CD14-positive monocyte (primary cell): ENCODE data around the gene PCDH19. TPM values are rescaled to one million over a fixed set of nuclear protein-coding genes. Genes with fewer than 3 reads are reported as not detected.
A peak's percentile ranks its signal among the peaks of the same experiment; 100 is the strongest.

Experiments used
- DNase-seq, 3 donors: peaks; one replicate each; pipeline ENCODE4 v3.0.0-alpha.2; 2011 to 2022
- H2AFZ ChIP-seq: 2 replicates; pipeline ENCODE4 v1.6.0; 2012; ENCODE audit warnings: mild to moderate bottlenecking, low read depth, low read length, inconsistent platforms; ENCODE audit not compliant: insufficient read depth, poor library complexity, severe bottlenecking
- H3K27ac ChIP-seq, 2 donors: 1 replicate in 1 of 2; 2 replicates in 1 of 2; pipeline ENCODE4 v1.5.1; 2012 to 2013; ENCODE audit warnings: low read length in 2 of 2, control low read depth in 1 of 2, inconsistent platforms in 1 of 2, low read depth in 1 of 2, mild to moderate bottlenecking in 1 of 2
- H3K27me3 ChIP-seq, 2 donors: one replicate each; pipeline versions ENCODE4 v1.6.0 to v1.6.1; 2011 to 2013; ENCODE audit warnings: low read length in 2 of 2; ENCODE audit not compliant: control insufficient read depth in 2 of 2, insufficient read depth in 2 of 2
- H3K36me3 ChIP-seq, 2 donors: replicated peaks in 1 of 2; 1 replicate in 1 of 2; 2 replicates in 1 of 2; pipeline versions ENCODE4 v1.5.1 to v1.6.1; 2012 to 2013; ENCODE audit warnings: low read length in 2 of 2, control low read depth in 1 of 2, inconsistent platforms in 1 of 2, mild to moderate bottlenecking in 1 of 2; ENCODE audit not compliant: insufficient read depth in 2 of 2, control insufficient read depth in 1 of 2
- H3K4me1 ChIP-seq, 2 donors: 1 replicate in 1 of 2; 2 replicates in 1 of 2; pipeline versions ENCODE4 v1.5.1 to v1.6.1; 2012 to 2013; ENCODE audit warnings: low read length in 2 of 2, control low read depth in 1 of 2, inconsistent platforms in 1 of 2, mild to moderate bottlenecking in 1 of 2, moderate library complexity in 1 of 2; ENCODE audit not compliant: insufficient read depth in 2 of 2, control insufficient read depth in 1 of 2
- H3K4me2 ChIP-seq: replicated peaks from 2 replicates; pipeline ENCODE3; 2012; ENCODE audit warnings: low read length, moderate library complexity, mild to moderate bottlenecking; ENCODE audit not compliant: poor library complexity, severe bottlenecking; ENCODE audit errors: extremely low read depth
- H3K4me3 ChIP-seq, 3 experiments: fragments of 200-600 bp in 1 of 3; sonication (generic) in 1 of 3; replicated peaks in 1 of 3; 1 replicate in 2 of 3; 2 replicates in 1 of 3; pipeline ENCODE4 v1.5.1; 2011 to 2013; ENCODE audit warnings: low read length in 3 of 3, mild to moderate bottlenecking in 3 of 3, control low read depth in 2 of 3, low read depth in 2 of 3, inconsistent platforms in 1 of 3, moderate library complexity in 1 of 3
- H3K79me2 ChIP-seq: 2 replicates; pipeline ENCODE4 v1.6.0; 2012; ENCODE audit warnings: mild to moderate bottlenecking, control low read depth, inconsistent platforms, low read length, moderate library complexity; ENCODE audit not compliant: insufficient read depth
- H3K9ac ChIP-seq: 2 replicates; pipeline ENCODE4 v1.6.0; 2017; ENCODE audit warnings: low read length, mild to moderate bottlenecking; ENCODE audit not compliant: insufficient read depth, poor library complexity, severe bottlenecking
- H3K9me3 ChIP-seq, 2 donors: replicated peaks in 1 of 2; 1 replicate in 1 of 2; 2 replicates in 1 of 2; pipeline versions ENCODE4 v1.5.1 to v1.6.1; 2012 to 2013; ENCODE audit warnings: low read length in 2 of 2, control low read depth in 1 of 2; ENCODE audit not compliant: control insufficient read depth in 1 of 2, insufficient read depth in 1 of 2
- H4K20me1 ChIP-seq: 2 replicates; pipeline ENCODE4 v1.6.0; 2012; ENCODE audit warnings: mild to moderate bottlenecking, low read length, control low read depth, moderate library complexity; ENCODE audit not compliant: insufficient read depth
- H3K27ac Mint-ChIP-seq, 7 donors: one replicate each; pipeline ENCODE4 v1.8.0; 2020; ENCODE audit warnings: mild to moderate bottlenecking in 7 of 7, mixed read lengths in 7 of 7, moderate library complexity in 6 of 7, inconsistent platforms in 2 of 7
- H3K27me3 Mint-ChIP-seq, 3 donors: one replicate each; pipeline ENCODE4 v1.8.0; 2021 to 2022; ENCODE audit warnings: low read depth in 3 of 3, mild to moderate bottlenecking in 3 of 3, mixed read lengths in 3 of 3, moderate library complexity in 3 of 3, inconsistent platforms in 1 of 3
- H3K36me3 Mint-ChIP-seq, 2 donors: one replicate each; pipeline ENCODE4 v1.8.0; 2020; ENCODE audit warnings: mixed read lengths in 2 of 2, inconsistent platforms in 1 of 2, mild to moderate bottlenecking in 1 of 2
- H3K4me1 Mint-ChIP-seq: one replicate; pipeline ENCODE4 v1.8.0; 2020; ENCODE audit warnings: mild to moderate bottlenecking, mixed read lengths
- H3K4me3 Mint-ChIP-seq, 2 donors: one replicate each; pipeline ENCODE4 v1.8.0; 2020; ENCODE audit warnings: mild to moderate bottlenecking in 2 of 2, mixed read lengths in 2 of 2, moderate library complexity in 1 of 2
- H3K9me3 Mint-ChIP-seq, 7 donors: one replicate each; pipeline ENCODE4 v1.8.0; 2020 to 2022; ENCODE audit warnings: mixed read lengths in 7 of 7, mild to moderate bottlenecking in 6 of 7, moderate library complexity in 6 of 7, inconsistent platforms in 2 of 7
- WGBS: methylation state at CpG from one replicate; pipeline ENCODE4 v1.1.5; 2013; ENCODE audit warnings: missing lambda C conversion rate; ENCODE audit not compliant: insufficient coverage; 5-methylcytosine and 5-hydroxymethylcytosine counted together
- intact Hi-C, 2 donors: fragments of 100-400 bp; cut with micrococcal nuclease; formaldehyde crosslinking; loops; one replicate each; pipeline versions ENCODE4 v1.15.0 to v1.15.1; 2023
- polyA plus RNA-seq, 3 donors: library from polyadenylated mRNA; depleted of rRNA in 1 of 3; unstranded in 2 of 3; stranded (reverse) in 1 of 3; fragments of 300-500 nt in 2 of 3; fragments of >200 nt in 1 of 3; fragmentation: Illumina TruSeq in 2 of 3; gene quantifications; 1 replicate in 2 of 3; 2 replicates in 1 of 3; pipeline ENCODE4 v1.2.3, GENCODE V29; 2012 to 2021
- TF ChIP-seq, protein P1 (sequence below): fragments of 200-600 bp; IDR thresholded peaks from one replicate; pipeline ENCODE4 v1.8.0; 2022; ENCODE audit warnings: antibody characterized with exemption, mild to moderate bottlenecking

The PCDH19 gene
- polyA plus RNA-seq, 3 donors = not detected

DNA sequence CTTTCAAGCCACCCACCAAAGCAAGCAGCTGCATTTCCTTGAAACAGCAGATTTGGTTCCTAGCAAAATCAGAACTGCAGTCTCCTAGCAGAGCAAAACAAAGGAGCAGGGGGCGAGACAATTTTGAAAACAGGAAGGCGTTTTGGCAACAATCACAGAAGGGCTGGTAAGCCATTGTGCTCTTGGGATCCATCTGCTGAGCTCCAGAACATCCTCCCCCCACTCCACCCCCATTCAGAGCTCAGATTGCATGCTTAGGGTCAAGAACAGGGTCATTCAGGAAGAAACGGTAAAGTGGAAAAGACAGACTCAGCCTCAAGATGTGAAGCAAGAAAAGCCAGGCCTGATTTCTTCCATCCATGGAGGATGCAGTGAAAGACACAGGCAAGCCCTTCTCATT is 7.6 kb upstream of the PCDH19 start:
- Histone ChIP-seq H3K4me3 (no peak overlapping the region), H3K9me3 (peaks cover 0 to 1% of the 10 kb centered on the region in 2 donors), H3K4me2 (no peak overlapping the region), H3K9ac (no peak overlapping the region), H3K27me3 (peaks cover 10 to 19% of the 10 kb centered on the region in 2 donors), H3K79me2 (no peaks in the 10 kb centered on the region), H3K27ac (no peak overlapping the region), H3K4me1 (no peaks in the 10 kb centered on the region), H4K20me1 (no peaks in the 10 kb centered on the region), H3K36me3 (no peaks in the 10 kb centered on the region), H2AFZ (no peak overlapping the region)
- Mint-ChIP-seq H3K27me3 (peaks cover 21 to 33% (median 21%) of the 10 kb centered on the region in 3 donors), H3K4me3 (no peak overlapping the region), H3K9me3 (peaks cover 0 to 3% (median 0%) of the 10 kb centered on the region in 7 donors), H3K36me3 (no peaks in the 10 kb centered on the region), H3K4me1 (no peaks in the 10 kb centered on the region), H3K27ac (no peak overlapping the region)
- TF ChIP-seq, protein P1, sequence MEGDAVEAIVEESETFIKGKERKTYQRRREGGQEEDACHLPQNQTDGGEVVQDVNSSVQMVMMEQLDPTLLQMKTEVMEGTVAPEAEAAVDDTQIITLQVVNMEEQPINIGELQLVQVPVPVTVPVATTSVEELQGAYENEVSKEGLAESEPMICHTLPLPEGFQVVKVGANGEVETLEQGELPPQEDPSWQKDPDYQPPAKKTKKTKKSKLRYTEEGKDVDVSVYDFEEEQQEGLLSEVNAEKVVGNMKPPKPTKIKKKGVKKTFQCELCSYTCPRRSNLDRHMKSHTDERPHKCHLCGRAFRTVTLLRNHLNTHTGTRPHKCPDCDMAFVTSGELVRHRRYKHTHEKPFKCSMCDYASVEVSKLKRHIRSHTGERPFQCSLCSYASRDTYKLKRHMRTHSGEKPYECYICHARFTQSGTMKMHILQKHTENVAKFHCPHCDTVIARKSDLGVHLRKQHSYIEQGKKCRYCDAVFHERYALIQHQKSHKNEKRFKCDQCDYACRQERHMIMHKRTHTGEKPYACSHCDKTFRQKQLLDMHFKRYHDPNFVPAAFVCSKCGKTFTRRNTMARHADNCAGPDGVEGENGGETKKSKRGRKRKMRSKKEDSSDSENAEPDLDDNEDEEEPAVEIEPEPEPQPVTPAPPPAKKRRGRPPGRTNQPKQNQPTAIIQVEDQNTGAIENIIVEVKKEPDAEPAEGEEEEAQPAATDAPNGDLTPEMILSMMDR = no peak
- DNase-seq = no peak
- WGBS = no CpG with 5 or more reads among the region's 3 CpGs
- intact Hi-C loops = no loop called here

DNA sequence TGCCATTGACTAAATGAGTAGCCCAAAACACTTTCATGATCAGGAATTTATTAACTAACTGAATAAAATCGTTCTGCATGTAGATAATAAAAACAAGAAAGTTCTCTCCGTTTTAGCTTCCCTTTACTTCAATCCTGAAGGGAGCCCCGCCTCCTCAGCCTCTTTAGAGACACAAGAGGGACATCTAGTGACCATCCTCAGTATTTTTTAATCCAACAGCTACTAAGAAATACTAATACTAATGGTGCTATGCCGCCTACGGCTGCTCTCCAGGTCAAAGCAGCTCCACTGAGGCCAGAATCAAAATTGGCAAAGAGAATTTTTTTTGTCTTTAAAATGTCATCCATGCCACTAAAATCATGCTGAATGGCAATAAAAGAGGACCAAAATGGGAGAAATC is 3.2 kb upstream of the PCDH19 start:
- intact Hi-C loops = no loop called here
- H4K20me1 ChIP-seq = no peaks in the 10 kb centered on the region
- TF ChIP-seq, protein P1 = peak; percentile 36
- Mint-ChIP-seq H3K9me3 (peaks cover 0 to 26% (median 11%) of the 10 kb centered on the region in 7 donors), H3K27me3 (peaks cover 54 to 71% (median 58%) of the 10 kb centered on the region in 3 donors), H3K4me3 (peak overlapping the region in 1 of 2 donors; percentile 68), H3K27ac (no peak overlapping the region), H3K4me1 (peaks cover 3% of the 10 kb centered on the region), H3K36me3 (no peaks in the 10 kb centered on the region)
- no peaks in the 10 kb centered on the region for H3K36me3 ChIP-seq
- H3K4me2 ChIP-seq = no peak overlapping the region
- no peak overlapping the region for H2AFZ ChIP-seq
- H3K79me2 ChIP-seq = no peaks in the 10 kb centered on the region
- no peak overlapping the region for H3K9ac ChIP-seq
- H3K4me1 ChIP-seq = no peaks in the 10 kb centered on the region
- peaks cover 24 to 52% of the 10 kb centered on the region in 2 donors for H3K27me3 ChIP-seq
- 0% methylated on average over 1 of the region's 5 CpGs for WGBS
- H3K9me3 ChIP-seq = peaks cover 0 to 9% of the 10 kb centered on the region in 2 donors
- H3K27ac ChIP-seq = no peak overlapping the region
- no peak overlapping the region for H3K4me3 ChIP-seq
- peak in 1 of 3 donors; percentile 5 for DNase-seq
